A549 (cell line): ENCODE data around the gene NPLOC4. TPM values are rescaled to one million over a fixed set of nuclear protein-coding genes. Genes with fewer than 3 reads are reported as not detected.

ENCODE experiments used
- ATAC-seq, 2 experiments: fragments of 200-7000 bp in 1 of 2; fragments of >200 bp in 1 of 2; cut with Nextera tagmentation in 1 of 2; cut with Tn5 transposase in 1 of 2; 3 replicates each; pipeline versions ENCODE4 v1.8.0 to v1.9.1; 2018 to 2020; ENCODE audit warnings: mild to moderate bottlenecking in 1 of 2, moderate library complexity in 1 of 2
- CTCF ChIA-PET: fragments of 300-600 bp; sonication (Branson Sonifier 250); formaldehyde crosslinking; extraction: SDS; loops from one replicate; lab custom pipeline; 2021; ENCODE audit warnings: antibody characterized with exemption, inconsistent platforms; lab: Yijun Ruan, JAX
- POLR2A ChIA-PET: fragments of 350-600 bp; formaldehyde crosslinking; extraction: SDS; loops from one replicate; lab custom pipeline; 2021; ENCODE audit warnings: antibody characterized with exemption, inconsistent platforms; lab: Yijun Ruan, JAX
- DNase-seq, 2 experiments: peaks; one replicate each; pipeline versions ENCODE4 v3.0.0 to v3.0.0-alpha.2; 2011 to 2016; ENCODE audit warnings: low read depth in 1 of 2, low spot score in 1 of 2
- FAIRE-seq: peaks from 2 replicates; lab custom pipeline; 2011; peaks lifted over from hg19 to GRCh38; lab: Jason Lieb, UNC
- H3K27ac ChIP-seq, 2 experiments: fragments of >200 bp; sonication (Bioruptor Twin); formaldehyde crosslinking; 3 replicates each; pipeline ENCODE4 v1.5.1; 2016 to 2017
- H3K4me1 ChIP-seq: fragments of >200 bp; sonication (Bioruptor Twin); formaldehyde crosslinking; 3 replicates; pipeline ENCODE4 v1.6.1; 2016
- H3K4me2 ChIP-seq: fragments of >200 bp; sonication (Bioruptor Twin); formaldehyde crosslinking; 3 replicates; pipeline ENCODE4 v1.6.1; 2016
- H3K4me3 ChIP-seq: fragments of >200 bp; sonication (Bioruptor Twin); formaldehyde crosslinking; 3 replicates; pipeline ENCODE4 v1.5.1; 2016
- H3K9me3 ChIP-seq: fragments of >200 bp; sonication (Bioruptor Twin); formaldehyde crosslinking; 3 replicates; pipeline ENCODE4 v1.6.1; 2016
- CHD2 ChIP-seq: fragments of 150-350 bp; IDR thresholded peaks from 2 replicates; pipeline ENCODE4 v1.6.1; 2014; ENCODE audit warnings: low read length; ENCODE audit not compliant: partially characterized antibody
- CHD4 ChIP-seq: fragments of 200-600 bp; sonication (generic); IDR thresholded peaks from 2 replicates; pipeline ENCODE4 v1.6.1; 2016; ENCODE audit warnings: antibody characterized with exemption, mild to moderate bottlenecking, borderline replicate concordance
- ELK1 ChIP-seq: fragments of 150-350 bp; IDR thresholded peaks from 2 replicates; pipeline ENCODE4 v1.6.1; 2014; ENCODE audit warnings: low read depth, mild to moderate bottlenecking, low read length
- MAFK ChIP-seq: fragments of 450-650 bp; IDR thresholded peaks from 2 replicates; pipeline ENCODE4 v1.6.1; 2014; ENCODE audit not compliant: partially characterized antibody
- MAZ ChIP-seq: fragments of 150-350 bp; IDR thresholded peaks from 2 replicates; pipeline ENCODE4 v1.6.1; 2014; ENCODE audit warnings: antibody characterized with exemption, low read depth, low read length, borderline replicate concordance
- MYC ChIP-seq: IDR thresholded peaks from 2 replicates; pipeline ENCODE4 v1.6.1; 2012; ENCODE audit warnings: mild to moderate bottlenecking, inconsistent platforms, low read length, improper control_type of control experiment, borderline replicate concordance
- PHF8 ChIP-seq: fragments of 200-600 bp; sonication (generic); IDR thresholded peaks from 2 replicates; pipeline ENCODE4 v1.6.1; 2016; ENCODE audit warnings: low read depth, mild to moderate bottlenecking, antibody characterized with exemption, moderate library complexity, borderline replicate concordance
- RCOR1 ChIP-seq: fragments of 150-350 bp; IDR thresholded peaks from 2 replicates; pipeline ENCODE4 v1.6.1; 2014; ENCODE audit warnings: antibody characterized with exemption, low read length, low read depth
- REST ChIP-seq: fragments of 200-600 bp; sonication (generic); IDR thresholded peaks from 2 replicates; pipeline ENCODE4 v1.6.1; 2016; ENCODE audit warnings: antibody characterized with exemption, mild to moderate bottlenecking, moderate library complexity
- RFX5 ChIP-seq: fragments of 450-650 bp; IDR thresholded peaks from 2 replicates; pipeline ENCODE4 v1.7.1; 2014; ENCODE audit warnings: antibody characterized with exemption, mild to moderate bottlenecking, moderate library complexity
- USF2 ChIP-seq: fragments of 450-650 bp; IDR thresholded peaks from 2 replicates; pipeline ENCODE4 v1.6.1; 2014; ENCODE audit warnings: antibody characterized with exemption
- ZC3H11A ChIP-seq: fragments of 450-650 bp; IDR thresholded peaks from 2 replicates; pipeline ENCODE4 v1.6.1; 2014; ENCODE audit warnings: antibody characterized with exemption, mild to moderate bottlenecking
- WGBS: methylation state at CpG from one replicate; pipeline ENCODE4 v1.1.6; 2017; ENCODE audit errors: missing lambda C conversion rate; 5-methylcytosine and 5-hydroxymethylcytosine counted together
- polyA plus RNA-seq, 4 experiments: library from polyadenylated mRNA; depleted of rRNA in 3 of 4; stranded (reverse); fragments of >200 nt; fragmentation: RNase III in 1 of 4; extraction: RNeasy Plus Mini Kit Qiagen cat#74134 plus additional on column Dnase treatment in 1 of 4; gene quantifications; 2 replicates in 3 of 4; 3 replicates in 1 of 4; pipeline ENCODE4 v1.2.3, GENCODE V29; 2011 to 2017
- TF ChIP-seq, protein P1 (sequence below): fragments of 250-450 bp; sonication (Bioruptor Pico); IDR thresholded peaks from 2 replicates; pipeline ENCODE4 v1.5.0; 2020; ENCODE audit warnings: low read depth, mild to moderate bottlenecking, moderate library complexity
- TF ChIP-seq, protein P2 (sequence below): fragments of >200 bp; sonication (Bioruptor Twin); formaldehyde crosslinking; IDR thresholded peaks from 3 replicates; pipeline ENCODE4 v1.5.1; 2016

Gene NPLOC4
- polyA plus RNA-seq, 2 of the 4 experiments (the other 2 are of a cell fraction) = 98.5 to 101 TPM

DNA sequence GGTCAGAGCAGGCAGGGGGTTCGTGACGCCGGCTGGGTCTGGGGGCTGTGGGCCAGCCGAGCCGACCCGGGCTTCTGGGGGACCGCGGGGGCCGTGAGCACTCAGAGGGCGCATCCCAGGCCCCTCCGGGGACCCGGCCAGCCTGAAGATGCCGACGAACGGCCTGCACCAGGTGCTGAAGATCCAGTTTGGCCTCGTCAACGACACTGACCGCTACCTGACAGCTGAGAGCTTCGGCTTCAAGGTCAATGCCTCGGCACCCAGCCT is 108.6 kb downstream of the NPLOC4 start:
- Histone ChIP-seq H3K4me3 (no peak overlapping the region), H3K4me1 (no peaks in the 10 kb centered on the region), H3K4me2 (no peak overlapping the region), H3K9me3 (0 out of 3 replicates have a peak, but pooled peaks cover 3% of the 10 kb centered on the region), H3K27ac (no peak overlapping the region)
- CTCF ChIA-PET = interaction anchor here (1.1 to 4.4 kb wide), 4 partner anchors 9 to 73 kb away, joined by 3 to 31 read pairs (median 12); no protein-coding TSS in a partner anchor
- ATAC-seq = no peak
- POLR2A ChIA-PET = interaction anchor here (3.0 kb wide), 1 partner anchor 10 kb away, joined by 10 read pairs; no protein-coding TSS in a partner anchor
- WGBS = 64% methylated on average over 11 of the region's 20 CpGs
- FAIRE-seq = no peak
- TF ChIP-seq RFX5 = no peak
- no peak for TF ChIP-seq ZC3H11A
- TF ChIP-seq, protein P1, sequence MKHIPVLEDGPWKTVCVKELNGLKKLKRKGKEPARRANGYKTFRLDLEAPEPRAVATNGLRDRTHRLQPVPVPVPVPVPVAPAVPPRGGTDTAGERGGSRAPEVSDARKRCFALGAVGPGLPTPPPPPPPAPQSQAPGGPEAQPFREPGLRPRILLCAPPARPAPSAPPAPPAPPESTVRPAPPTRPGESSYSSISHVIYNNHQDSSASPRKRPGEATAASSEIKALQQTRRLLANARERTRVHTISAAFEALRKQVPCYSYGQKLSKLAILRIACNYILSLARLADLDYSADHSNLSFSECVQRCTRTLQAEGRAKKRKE (CRISPR knock-in tag) = no peak
- TF ChIP-seq CHD2 = no peak
- no peak for TF ChIP-seq MAFK
- TF ChIP-seq ELK1 = no peak
- TF ChIP-seq PHF8 = no peak
- no peak for TF ChIP-seq CHD4
- no peak for TF ChIP-seq USF2
- TF ChIP-seq REST = no peak
- DNase-seq = no peak

DNA sequence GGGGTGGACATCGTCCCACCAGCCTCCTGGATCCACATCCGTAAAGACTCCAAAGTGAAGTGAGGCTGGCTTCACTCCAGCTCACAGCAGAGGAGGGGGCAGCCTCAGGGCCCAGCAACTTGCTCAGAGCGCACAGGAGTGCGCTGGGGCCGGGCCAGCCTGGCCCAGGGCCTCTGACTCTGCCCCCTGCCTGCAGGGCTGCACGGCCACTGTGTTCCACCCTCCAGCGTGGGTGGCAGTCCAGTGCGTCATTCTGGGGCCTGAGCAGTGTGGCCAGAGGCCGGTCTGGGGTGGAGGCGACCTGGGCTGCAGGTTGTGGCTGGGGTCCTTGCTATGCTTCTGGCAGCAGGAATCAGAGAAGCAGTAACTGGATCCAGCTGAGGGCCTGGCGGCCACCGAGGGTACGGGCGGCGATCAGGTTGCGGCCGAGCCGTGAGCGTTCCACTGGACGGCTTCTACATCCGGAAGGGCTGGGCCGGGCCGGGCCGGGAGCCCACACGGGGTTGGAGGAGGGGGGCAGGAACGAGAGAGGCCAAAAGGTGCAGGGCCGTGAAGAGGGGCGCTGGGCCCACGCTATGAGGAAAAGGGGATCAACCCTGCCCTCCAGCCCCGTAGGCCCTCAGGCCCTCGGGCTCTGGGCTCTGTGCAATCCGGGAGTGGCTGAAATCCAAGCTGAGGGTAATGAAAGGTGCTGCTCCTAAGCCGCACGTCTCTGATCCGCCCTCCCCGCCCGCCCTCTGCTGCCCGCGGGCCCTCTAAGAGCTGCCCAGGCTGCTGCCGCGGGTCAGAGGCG is 109.1 kb downstream of the NPLOC4 start, which contains the start of gene FSCN2:
Gene FSCN2 (plus strand): TSS at position 787 of the 793 bp plus-strand sequence. CDS start 155 bp downstream, outside the sequence.
- no peak within 1 kb of the TSS for H3K27ac ChIP-seq
- POLR2A ChIA-PET = interaction anchor here (3.0 kb wide), 1 partner anchor 9 kb away, joined by 10 read pairs; no protein-coding TSS in a partner anchor
- peak; percentile 21 to 43; a peak in 5 of 6 replicates for ATAC-seq
- no peak for FAIRE-seq
- no peak within 1 kb of the TSS for H3K4me2 ChIP-seq
- H3K9me3 ChIP-seq = 0 out of 3 replicates have a peak, but pooled peaks cover 3% of the 10 kb centered on the region
- TF ChIP-seq USF2 = no peak
- TF ChIP-seq RCOR1 = no peak
- TF ChIP-seq MAZ = no peak
- no peak for TF ChIP-seq MYC
- no peak for TF ChIP-seq ELK1
- TF ChIP-seq, protein P2, sequence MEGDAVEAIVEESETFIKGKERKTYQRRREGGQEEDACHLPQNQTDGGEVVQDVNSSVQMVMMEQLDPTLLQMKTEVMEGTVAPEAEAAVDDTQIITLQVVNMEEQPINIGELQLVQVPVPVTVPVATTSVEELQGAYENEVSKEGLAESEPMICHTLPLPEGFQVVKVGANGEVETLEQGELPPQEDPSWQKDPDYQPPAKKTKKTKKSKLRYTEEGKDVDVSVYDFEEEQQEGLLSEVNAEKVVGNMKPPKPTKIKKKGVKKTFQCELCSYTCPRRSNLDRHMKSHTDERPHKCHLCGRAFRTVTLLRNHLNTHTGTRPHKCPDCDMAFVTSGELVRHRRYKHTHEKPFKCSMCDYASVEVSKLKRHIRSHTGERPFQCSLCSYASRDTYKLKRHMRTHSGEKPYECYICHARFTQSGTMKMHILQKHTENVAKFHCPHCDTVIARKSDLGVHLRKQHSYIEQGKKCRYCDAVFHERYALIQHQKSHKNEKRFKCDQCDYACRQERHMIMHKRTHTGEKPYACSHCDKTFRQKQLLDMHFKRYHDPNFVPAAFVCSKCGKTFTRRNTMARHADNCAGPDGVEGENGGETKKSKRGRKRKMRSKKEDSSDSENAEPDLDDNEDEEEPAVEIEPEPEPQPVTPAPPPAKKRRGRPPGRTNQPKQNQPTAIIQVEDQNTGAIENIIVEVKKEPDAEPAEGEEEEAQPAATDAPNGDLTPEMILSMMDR = no peak
- TF ChIP-seq, all 56 proteins: peak for 0
- no peaks in the 10 kb centered on the region for H3K4me1 ChIP-seq
- CTCF ChIA-PET = interaction anchor here (1.1 to 4.4 kb wide), 3 partner anchors 9 to 74 kb away, joined by 3 to 31 read pairs (median 20); no protein-coding TSS in a partner anchor
- no peak for DNase-seq
- no peak within 1 kb of the TSS for H3K4me3 ChIP-seq
- WGBS = 72% methylated on average over 25 of the region's 42 CpGs
